Measurements from ENCODE around the gene FILIP1.

The FILIP1 gene

DNA sequence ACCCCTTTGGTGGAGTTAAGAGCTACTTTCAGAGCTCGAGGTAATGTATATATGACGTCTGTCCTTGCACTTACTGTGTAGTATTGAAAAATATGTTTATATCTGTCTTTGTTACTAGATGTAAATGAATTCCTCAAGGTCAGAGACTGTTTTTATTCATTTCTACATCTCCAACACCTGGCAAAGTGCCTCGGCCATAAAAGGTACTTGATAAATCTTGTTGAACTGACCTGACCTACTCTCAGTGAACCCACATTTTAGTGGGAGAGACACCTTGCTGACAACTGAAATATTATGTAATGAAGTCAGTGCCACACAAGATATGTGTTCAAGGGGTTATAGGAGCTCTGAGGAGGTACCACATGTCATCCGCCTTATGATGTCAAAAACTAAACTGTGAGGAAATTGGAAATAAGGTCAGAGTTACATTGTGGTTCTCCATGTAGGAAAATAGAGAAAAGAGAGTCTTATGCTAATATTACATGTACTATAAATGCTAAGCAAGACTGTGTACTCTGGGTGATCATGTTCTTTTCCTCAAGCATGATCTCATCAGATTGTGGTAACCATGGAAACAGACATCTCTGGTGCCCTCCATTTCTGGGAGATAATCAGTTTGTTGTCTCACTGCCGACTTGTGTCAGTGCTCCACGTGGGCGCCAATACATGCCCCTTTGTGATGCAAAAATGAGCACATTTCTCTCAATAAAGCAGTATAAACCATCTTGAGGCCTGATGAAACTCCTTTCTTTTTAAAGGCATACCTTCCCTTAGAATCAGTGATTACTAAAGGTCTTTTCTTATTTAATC, 203.3 kb downstream of the FILIP1 start:
- TF ChIP-seq ZNF274 (IDR thresholded peaks at IDR 0.05; ENCODE audit: low read depth, low read length), result no peak
- no peak overlapping the region for H3K4me3 ChIP-seq (ENCODE audit: low read length)

GRCh38 chr6:75288023-75288422, 205.6 kb downstream of the FILIP1 start:
- TF ChIP-seq ZNF274 (IDR thresholded peaks at IDR 0.05; ENCODE audit: low read depth, low read length), result no peak
- no peak overlapping the region for H3K4me3 ChIP-seq (ENCODE audit: low read length)

GRCh38 chr6:75287424-75287823, 206.2 kb downstream of the FILIP1 start:
- no peak for TF ChIP-seq ZNF274 (IDR thresholded peaks at IDR 0.05; ENCODE audit: low read depth, low read length)
- H3K4me3 ChIP-seq (ENCODE audit: low read length), result no peak overlapping the region; the same call in 1 of the 2 replicates

DNA sequence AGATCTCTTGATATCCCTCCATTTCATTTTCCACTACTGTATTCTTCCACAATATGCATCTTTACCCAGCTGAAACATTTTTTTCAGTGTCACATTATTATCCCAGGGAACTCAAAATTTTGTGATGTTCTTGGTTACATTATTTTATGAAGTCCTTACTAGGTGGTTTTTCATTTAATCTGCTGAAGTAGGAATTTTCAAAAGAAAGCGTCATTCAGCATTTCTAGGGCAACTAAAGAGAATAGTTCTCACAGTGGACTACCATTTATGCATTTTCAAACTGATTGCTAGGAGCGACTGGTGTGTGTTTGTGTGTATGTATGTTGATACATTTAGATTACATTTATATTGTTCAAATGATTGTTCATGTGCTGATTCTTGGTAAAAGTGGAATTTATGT, 206.6 kb downstream of the FILIP1 start:
- no peak for TF ChIP-seq ZNF274 (IDR thresholded peaks at IDR 0.05; ENCODE audit: low read depth, low read length)

GRCh38 chr6:75285283-75285639, 208.3 kb downstream of the FILIP1 start:
- no peak for TF ChIP-seq ZNF274 (IDR thresholded peaks at IDR 0.05; ENCODE audit: low read depth, low read length)
- H3K4me3 ChIP-seq (ENCODE audit: low read length), result peak overlapping the region; percentile 82

More for the DNA sequence above, 206.6 kb downstream of the FILIP1 start:
- H3K4me3 ChIP-seq (ENCODE audit: low read length), result no peak overlapping the region; the same call in 1 of the 2 replicates

DNA sequence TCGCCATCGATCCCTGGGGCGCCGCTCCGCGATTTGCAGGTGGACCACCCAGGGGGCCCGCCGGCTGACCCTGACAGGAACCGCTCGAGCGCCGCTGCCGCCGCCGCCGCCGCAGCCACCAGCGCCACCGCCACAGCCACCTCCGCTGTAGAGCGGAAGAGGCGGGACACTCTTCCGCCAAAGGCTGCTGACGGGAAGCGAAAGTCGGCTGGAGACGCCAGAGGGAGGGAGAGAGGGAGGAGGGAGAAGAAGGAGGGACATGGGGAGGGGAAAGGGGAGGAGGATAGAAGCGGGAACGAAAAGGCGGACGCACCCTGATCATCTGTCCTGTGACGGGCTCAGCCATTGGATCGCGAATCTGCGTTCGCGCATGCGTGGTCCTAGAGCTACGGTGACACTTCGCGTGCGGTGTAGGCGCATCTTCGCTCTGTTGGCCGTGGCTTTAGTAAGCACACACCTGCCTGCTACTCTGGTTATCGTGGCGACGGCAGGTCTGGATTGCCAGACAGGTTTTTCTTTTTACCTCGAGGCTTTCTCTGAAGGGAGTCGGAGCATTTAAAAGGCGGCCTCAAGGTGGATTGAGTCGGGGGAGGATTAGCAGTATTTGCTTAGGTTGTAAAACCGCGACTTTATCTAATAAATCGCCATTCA, 208.8 kb downstream of the FILIP1 start, which contains the start of gene TMEM30A:
TSS of gene TMEM30A (minus strand) at position 161 of the 651 bp plus-strand sequence. CDS start at position 7, 154 bp downstream.
- peak within 1 kb of the TSS; percentile 82 for H3K4me3 ChIP-seq (ENCODE audit: low read length)
- TF ChIP-seq ZNF274 (IDR thresholded peaks at IDR 0.05; ENCODE audit: low read depth, low read length), result no peak

DNA sequence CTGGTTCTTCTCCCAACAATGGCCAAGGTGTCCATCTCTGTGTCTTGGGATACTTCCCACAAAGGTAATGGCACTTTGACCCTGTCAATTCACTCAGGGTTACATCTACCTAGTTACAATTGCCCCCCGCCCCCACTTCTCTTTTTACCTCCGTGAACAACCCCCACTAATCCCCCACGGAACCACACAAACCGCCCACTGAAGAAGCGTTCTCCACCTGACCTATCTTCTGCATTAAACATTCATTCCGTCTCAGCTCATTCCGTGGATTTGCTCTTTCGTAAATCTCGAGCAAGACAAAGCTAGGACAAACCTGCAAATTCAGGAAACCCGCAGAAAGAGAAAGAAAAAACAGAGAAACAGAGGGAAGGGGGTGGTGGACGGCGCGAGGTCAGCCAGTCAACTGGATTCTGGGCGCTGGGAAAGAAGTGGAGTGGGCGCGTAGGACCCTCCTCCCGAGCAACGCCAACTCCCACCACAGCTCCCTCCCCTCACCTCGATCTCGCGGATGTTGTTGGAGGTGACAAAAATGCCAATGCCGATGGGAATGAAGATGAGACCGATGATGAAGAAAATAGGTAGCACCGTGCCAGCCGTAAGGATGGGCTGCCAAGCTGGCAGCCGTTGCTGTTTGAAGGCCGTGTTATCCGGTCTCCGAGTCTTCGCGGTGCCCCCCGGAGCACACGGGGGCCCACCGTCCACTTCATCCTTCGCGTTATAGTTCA, 209.5 kb downstream of the FILIP1 start:
- TF ChIP-seq ZNF274 (IDR thresholded peaks at IDR 0.05; ENCODE audit: low read depth, low read length), result no peak
- H3K4me3 ChIP-seq (ENCODE audit: low read length), result peak overlapping the region; percentile 75

DNA sequence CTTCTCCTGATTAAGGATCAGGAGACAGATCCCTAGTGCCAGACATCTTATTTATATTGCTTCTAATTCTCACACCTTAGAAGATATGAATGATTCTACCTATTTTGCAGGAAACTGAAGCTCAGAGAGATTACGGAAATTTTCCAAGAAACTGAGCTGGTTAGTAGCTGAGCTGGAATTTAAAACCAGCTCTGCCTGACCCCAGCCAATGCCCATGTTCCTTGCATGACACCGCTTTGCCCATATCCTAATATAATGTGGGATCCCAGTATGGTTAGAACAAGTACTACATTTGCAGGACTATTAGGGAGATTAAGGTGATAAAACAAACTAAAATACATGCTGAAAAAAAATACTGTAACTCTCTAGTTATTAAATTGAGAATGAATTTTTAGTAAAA, 210.9 kb downstream of the FILIP1 start:
- TF ChIP-seq ZNF274 (IDR thresholded peaks at IDR 0.05; ENCODE audit: low read depth, low read length), result no peak
- peak overlapping the region; percentile 75 for H3K4me3 ChIP-seq (ENCODE audit: low read length)

GRCh38 chr6:75281653-75282052, 211.9 kb downstream of the FILIP1 start:
- H3K4me3 ChIP-seq (ENCODE audit: low read length), result peak overlapping the region; percentile 75; the same call in 1 of the 2 replicates
- no peak for TF ChIP-seq ZNF274 (IDR thresholded peaks at IDR 0.05; ENCODE audit: low read depth, low read length)

DNA sequence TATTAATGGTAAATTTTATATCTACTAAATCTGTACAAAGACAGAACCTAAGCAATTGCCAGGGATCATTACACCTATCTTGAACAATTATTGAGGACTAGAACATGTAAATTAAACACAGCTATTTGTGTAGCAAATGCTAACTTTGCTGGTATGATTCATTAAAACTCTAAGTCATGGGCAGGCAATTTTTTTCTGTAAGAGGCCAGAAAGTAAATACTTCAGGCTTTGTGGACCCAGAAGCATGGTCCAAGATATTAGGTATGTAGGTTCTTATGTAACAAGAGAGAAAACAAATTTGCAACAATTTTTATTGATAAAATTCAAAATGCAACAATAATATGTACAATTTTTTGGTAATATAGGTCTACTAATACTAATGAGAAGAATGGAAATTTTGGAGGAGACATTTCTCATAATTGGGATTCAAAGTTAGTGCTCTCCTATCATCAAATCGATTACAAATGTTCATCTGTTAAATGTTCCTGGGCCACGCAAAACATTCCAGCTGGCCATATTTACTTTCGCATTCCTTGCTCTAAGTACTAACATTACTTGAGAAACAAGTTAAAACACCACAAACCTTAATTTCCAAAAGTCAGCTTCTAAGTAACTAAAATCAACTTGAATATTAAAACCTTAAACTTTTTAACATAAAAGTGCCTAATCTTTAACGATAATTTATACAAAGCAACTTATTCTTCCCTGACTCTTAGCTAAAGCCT, 213.3 kb downstream of the FILIP1 start:
- peak overlapping the region; percentile 17; the same call in 1 of the 2 replicates for H3K4me3 ChIP-seq (ENCODE audit: low read length)
- no peak for TF ChIP-seq ZNF274 (IDR thresholded peaks at IDR 0.05; ENCODE audit: low read depth, low read length)

DNA sequence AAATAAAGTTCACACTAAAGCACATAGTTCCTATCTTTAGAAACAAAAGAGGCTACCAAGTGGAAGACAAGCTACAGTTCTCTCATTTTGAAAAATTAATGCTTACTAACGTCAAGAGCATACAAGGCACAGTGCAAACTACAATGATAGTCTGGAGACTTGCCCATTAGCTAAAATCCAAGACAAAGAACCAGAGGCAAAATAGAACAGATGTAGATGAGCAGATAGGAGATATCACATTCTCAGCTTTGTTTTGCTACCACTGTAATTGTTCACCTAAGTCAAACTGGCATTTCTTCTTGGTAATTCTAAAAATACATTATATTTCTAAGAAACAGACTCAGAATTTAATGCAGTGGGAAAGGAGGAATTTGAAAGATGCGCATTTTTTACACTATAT, 214.2 kb downstream of the FILIP1 start:
- no peak for TF ChIP-seq ZNF274 (IDR thresholded peaks at IDR 0.05; ENCODE audit: low read depth, low read length)
- H3K4me3 ChIP-seq (ENCODE audit: low read length), result no peak overlapping the region; the same call in 1 of the 2 replicates

GRCh38 chr6:75278474-75279077, 215.0 kb downstream of the FILIP1 start:
- no peak overlapping the region for H3K4me3 ChIP-seq (ENCODE audit: low read length)
- TF ChIP-seq ZNF274 (IDR thresholded peaks at IDR 0.05; ENCODE audit: low read depth, low read length), result no peak

DNA sequence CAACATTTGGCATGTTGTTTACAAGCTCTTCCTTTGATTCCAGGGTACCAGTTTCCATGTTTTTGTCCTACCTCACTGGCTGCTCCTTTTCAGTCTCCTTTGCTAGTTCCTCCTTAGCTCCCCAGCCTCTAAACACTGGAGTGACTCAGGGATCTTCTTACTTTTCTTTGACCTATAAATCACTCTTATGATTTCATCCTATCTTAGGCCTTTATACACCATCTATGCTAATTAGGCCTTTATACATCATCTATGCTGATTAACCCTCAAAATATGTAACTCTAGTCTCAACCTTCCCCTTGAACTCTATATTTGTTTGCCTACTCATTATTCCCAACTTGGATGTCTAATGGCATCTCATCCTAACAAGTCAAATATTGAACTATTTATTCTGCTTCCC, 218.5 kb downstream of the FILIP1 start:
- TF ChIP-seq ZNF274 (IDR thresholded peaks at IDR 0.05; ENCODE audit: low read depth, low read length), result no peak
- no peak overlapping the region for H3K4me3 ChIP-seq (ENCODE audit: low read length)
